NB4 (cell line): ENCODE measurements around the gene IWS1.

Source experiments
- POLR2A ChIP-seq: IDR thresholded peaks from 2 replicates; pipeline ENCODE4 v1.6.1; 2011; ENCODE audit warnings: mild to moderate bottlenecking; ENCODE audit not compliant: insufficient read length; ENCODE audit errors: extremely low read depth
- TF ChIP-seq, protein P1 (sequence below): IDR thresholded peaks from one replicate; pipeline ENCODE4 v1.5.1; 2012; ENCODE audit warnings: low read depth, low read length
- TF ChIP-seq, protein P2 (sequence below): IDR thresholded peaks from 2 replicates; pipeline ENCODE4 v1.6.1; 2011; ENCODE audit warnings: low read depth, low read length

DNA sequence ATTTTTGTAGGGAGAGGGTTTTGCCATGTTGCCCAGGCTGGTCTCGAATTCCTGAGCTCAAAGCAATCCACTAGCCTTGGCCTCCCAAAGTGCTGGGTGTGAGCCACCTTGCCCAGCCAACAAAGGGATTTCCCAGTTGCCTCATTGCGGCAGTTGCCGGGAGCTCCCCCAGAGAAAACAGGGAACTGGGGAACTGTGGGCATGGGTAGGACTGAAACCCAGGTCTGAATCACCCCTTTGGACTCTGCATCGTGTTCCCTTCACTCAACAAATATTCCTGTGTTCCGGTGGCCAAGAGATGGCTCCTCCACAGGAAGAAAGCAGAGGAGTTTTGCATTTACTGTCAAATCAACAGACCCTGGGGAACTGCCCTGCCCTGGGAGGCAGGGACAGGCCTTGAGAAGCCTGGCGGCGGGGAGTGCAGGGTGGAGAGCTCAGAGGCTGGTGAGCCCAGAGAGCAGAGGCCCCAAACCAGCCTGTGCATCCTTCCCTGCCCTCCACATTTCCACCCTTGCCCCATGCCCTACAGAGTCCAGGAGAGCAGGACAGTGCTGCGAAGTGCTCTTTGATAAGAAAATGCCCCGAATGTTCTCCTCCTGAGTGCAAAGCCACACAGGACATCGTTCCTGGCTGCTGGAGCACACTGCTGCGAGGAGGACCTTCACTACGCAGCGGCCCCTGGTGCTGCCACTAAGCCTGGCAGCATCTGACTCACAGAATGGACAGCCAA lies 34.1 kb upstream of the IWS1 start:
- TF ChIP-seq, protein P1, sequence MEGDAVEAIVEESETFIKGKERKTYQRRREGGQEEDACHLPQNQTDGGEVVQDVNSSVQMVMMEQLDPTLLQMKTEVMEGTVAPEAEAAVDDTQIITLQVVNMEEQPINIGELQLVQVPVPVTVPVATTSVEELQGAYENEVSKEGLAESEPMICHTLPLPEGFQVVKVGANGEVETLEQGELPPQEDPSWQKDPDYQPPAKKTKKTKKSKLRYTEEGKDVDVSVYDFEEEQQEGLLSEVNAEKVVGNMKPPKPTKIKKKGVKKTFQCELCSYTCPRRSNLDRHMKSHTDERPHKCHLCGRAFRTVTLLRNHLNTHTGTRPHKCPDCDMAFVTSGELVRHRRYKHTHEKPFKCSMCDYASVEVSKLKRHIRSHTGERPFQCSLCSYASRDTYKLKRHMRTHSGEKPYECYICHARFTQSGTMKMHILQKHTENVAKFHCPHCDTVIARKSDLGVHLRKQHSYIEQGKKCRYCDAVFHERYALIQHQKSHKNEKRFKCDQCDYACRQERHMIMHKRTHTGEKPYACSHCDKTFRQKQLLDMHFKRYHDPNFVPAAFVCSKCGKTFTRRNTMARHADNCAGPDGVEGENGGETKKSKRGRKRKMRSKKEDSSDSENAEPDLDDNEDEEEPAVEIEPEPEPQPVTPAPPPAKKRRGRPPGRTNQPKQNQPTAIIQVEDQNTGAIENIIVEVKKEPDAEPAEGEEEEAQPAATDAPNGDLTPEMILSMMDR = no peak
- TF ChIP-seq POLR2A = no peak
- TF ChIP-seq, protein P2, sequence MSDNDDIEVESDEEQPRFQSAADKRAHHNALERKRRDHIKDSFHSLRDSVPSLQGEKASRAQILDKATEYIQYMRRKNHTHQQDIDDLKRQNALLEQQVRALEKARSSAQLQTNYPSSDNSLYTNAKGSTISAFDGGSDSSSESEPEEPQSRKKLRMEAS = no peak
